HEK293 (cell line): ENCODE data around the gene EYA2.

Experiments
- ZBTB20 ChIP-seq: fragments of 450-650 bp; formaldehyde crosslinking; IDR thresholded peaks from 2 replicates; pipeline ENCODE4 v1.5.1; 2016; ENCODE audit warnings: missing biosample characterization, missing genetic modification characterization
- TF ChIP-seq, protein P1 (sequence below): fragments of 450-650 bp; formaldehyde crosslinking; IDR thresholded peaks from 2 replicates; pipeline ENCODE4 v1.5.1; 2016; ENCODE audit warnings: missing biosample characterization, missing genetic modification characterization

DNA sequence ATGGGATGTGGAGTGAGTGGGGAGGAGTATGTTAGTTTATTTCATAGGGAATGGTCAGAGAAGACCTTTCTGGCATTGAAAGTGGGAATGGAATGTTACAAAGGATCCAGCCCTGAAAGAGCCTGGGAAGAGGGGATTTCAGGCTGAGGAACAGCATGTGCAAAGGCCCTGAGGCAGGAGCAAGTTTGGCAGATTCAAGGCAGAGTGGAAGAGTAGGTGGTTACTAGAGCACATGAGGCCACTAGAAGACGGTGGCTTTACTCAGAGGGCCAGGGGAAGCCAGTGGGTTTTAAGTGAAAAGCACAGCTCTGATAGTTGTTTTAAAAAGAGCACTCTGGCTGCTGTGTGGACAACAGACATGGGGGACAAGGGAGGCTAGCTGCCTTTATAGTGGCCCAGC is 234.7 kb downstream of the EYA2 start:
- no peak for TF ChIP-seq ZBTB20 (tag by site-specific recombination)
- TF ChIP-seq, protein P1, sequence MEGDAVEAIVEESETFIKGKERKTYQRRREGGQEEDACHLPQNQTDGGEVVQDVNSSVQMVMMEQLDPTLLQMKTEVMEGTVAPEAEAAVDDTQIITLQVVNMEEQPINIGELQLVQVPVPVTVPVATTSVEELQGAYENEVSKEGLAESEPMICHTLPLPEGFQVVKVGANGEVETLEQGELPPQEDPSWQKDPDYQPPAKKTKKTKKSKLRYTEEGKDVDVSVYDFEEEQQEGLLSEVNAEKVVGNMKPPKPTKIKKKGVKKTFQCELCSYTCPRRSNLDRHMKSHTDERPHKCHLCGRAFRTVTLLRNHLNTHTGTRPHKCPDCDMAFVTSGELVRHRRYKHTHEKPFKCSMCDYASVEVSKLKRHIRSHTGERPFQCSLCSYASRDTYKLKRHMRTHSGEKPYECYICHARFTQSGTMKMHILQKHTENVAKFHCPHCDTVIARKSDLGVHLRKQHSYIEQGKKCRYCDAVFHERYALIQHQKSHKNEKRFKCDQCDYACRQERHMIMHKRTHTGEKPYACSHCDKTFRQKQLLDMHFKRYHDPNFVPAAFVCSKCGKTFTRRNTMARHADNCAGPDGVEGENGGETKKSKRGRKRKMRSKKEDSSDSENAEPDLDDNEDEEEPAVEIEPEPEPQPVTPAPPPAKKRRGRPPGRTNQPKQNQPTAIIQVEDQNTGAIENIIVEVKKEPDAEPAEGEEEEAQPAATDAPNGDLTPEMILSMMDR (tag by site-specific recombination) = no peak
